Esophagus squamous epithelium (tissue), 5 donors: Measurements from ENCODE around the gene UBA3. TPM values are rescaled to one million over a fixed set of nuclear protein-coding genes. Genes with fewer than 3 reads are reported as not detected.
A peak's percentile ranks its signal among the peaks of the same experiment; 100 is the strongest.

ENCODE experiments used
- DNase-seq: peaks from one replicate; lab custom pipeline; 2025; lab: John Stamatoyannopoulos, UW
- H3K27ac ChIP-seq, 4 donors: fragments of 200-600 bp; sonication (generic); one replicate each; pipeline ENCODE4 v1.5.1; 2016 to 2019; ENCODE audit warnings: mild to moderate bottlenecking in 1 of 4
- H3K27me3 ChIP-seq, 4 donors: fragments of 200-600 bp; sonication (generic); 1 replicate in 3 of 4; 2 replicates in 1 of 4; pipeline versions ENCODE4 v1.5.1 to v1.6.0; 2017 to 2021; ENCODE audit warnings: antibody characterized with exemption in 1 of 4
- H3K36me3 ChIP-seq, 3 donors: fragments of 200-600 bp; sonication (generic); one replicate each; pipeline ENCODE4 v1.5.1; 2016 to 2019
- H3K4me1 ChIP-seq, 3 donors: fragments of 200-600 bp; sonication (generic); one replicate each; pipeline ENCODE4 v1.5.1; 2017 to 2019
- H3K4me3 ChIP-seq, 4 donors: fragments of 200-600 bp; sonication (generic); 1 replicate in 3 of 4; 2 replicates in 1 of 4; pipeline ENCODE4 v1.5.1; 2016 to 2019; ENCODE audit warnings: mild to moderate bottlenecking in 2 of 4, moderate library complexity in 1 of 4
- H3K9me3 ChIP-seq, 3 donors: fragments of 200-600 bp; sonication (generic); one replicate each; pipeline ENCODE4 v1.5.1; 2016 to 2019
- POLR2A ChIP-seq, 4 donors: fragments of 450-650 bp; IDR thresholded peaks; one replicate each; pipeline ENCODE4 v1.6.1; 2017; ENCODE audit warnings: antibody characterized with exemption in 4 of 4, mild to moderate bottlenecking in 4 of 4, moderate library complexity in 3 of 4
- WGBS, 2 donors: methylation state at CpG; one replicate each; pipeline ENCODE4 v1.1.5; 2018; 5-methylcytosine and 5-hydroxymethylcytosine counted together
- intact Hi-C: fragments of 100-400 bp; cut with DNase I; formaldehyde crosslinking; loops from one replicate; pipeline ENCODE4 v1.15.0; 2022
- total RNA-seq, 4 donors: library from RNA; depleted of rRNA; stranded (reverse); fragments of >200 nt; gene quantifications; one replicate each; pipeline ENCODE4 v1.1.0, GENCODE V29; 2016
- TF ChIP-seq, protein P1 (sequence below), 6 experiments: fragments of 450-650 bp in 4 of 6; fragments of 200-600 bp in 2 of 6; sonication (generic) in 2 of 6; IDR thresholded peaks; one replicate each; pipeline ENCODE4 v1.5.1; 2016 to 2019; ENCODE audit warnings: antibody characterized with exemption in 6 of 6, mild to moderate bottlenecking in 4 of 6, moderate library complexity in 4 of 6
- donor health status: DM: yes; HTN: yes; CAD: no.

UBA3 gene
- total RNA-seq, 4 donors from 2014 or later: 33.3 to 63.3 (median 52.7) TPM

GRCh38 chr3:69104586-69104985 lies 24.4 kb upstream of the UBA3 start:
- Histone ChIP-seq H3K4me1 (peaks cover 0 to 17% (median 0%) of the 10 kb centered on the region in 3 donors), H3K9me3 (no peaks in the 10 kb centered on the region), H3K27me3 (no peaks in the 10 kb centered on the region), H3K4me3 (no peak overlapping the region), H3K27ac (no peak overlapping the region), H3K36me3 (peaks cover 0 to 58% (median 18%) of the 10 kb centered on the region in 3 donors)
- TF ChIP-seq, protein P1, sequence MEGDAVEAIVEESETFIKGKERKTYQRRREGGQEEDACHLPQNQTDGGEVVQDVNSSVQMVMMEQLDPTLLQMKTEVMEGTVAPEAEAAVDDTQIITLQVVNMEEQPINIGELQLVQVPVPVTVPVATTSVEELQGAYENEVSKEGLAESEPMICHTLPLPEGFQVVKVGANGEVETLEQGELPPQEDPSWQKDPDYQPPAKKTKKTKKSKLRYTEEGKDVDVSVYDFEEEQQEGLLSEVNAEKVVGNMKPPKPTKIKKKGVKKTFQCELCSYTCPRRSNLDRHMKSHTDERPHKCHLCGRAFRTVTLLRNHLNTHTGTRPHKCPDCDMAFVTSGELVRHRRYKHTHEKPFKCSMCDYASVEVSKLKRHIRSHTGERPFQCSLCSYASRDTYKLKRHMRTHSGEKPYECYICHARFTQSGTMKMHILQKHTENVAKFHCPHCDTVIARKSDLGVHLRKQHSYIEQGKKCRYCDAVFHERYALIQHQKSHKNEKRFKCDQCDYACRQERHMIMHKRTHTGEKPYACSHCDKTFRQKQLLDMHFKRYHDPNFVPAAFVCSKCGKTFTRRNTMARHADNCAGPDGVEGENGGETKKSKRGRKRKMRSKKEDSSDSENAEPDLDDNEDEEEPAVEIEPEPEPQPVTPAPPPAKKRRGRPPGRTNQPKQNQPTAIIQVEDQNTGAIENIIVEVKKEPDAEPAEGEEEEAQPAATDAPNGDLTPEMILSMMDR (IDR thresholded peaks at IDR 0.05): no peak
- TF ChIP-seq POLR2A (IDR thresholded peaks at IDR 0.05): no peak
- intact Hi-C loops: no loop called here
- 75 to 79% methylated on average over 8 of the region's 8 CpGs for WGBS, 2 donors
- DNase-seq: no peak

GRCh38 chr3:69103123-69103522 lies 23.0 kb upstream of the UBA3 start:
- no peak overlapping the region for H3K4me3 ChIP-seq
- peaks cover 0 to 21% (median 0%) of the 10 kb centered on the region in 3 donors for H3K4me1 ChIP-seq
- 84 to 91% methylated on average over 3 of the region's 3 CpGs for WGBS, 2 donors
- no peaks in the 10 kb centered on the region for H3K27me3 ChIP-seq
- H3K36me3 ChIP-seq: peaks cover 0 to 62% (median 18%) of the 10 kb centered on the region in 3 donors
- no peak for TF ChIP-seq POLR2A (IDR thresholded peaks at IDR 0.05)
- TF ChIP-seq, protein P1 (IDR thresholded peaks at IDR 0.05): no peak
- H3K9me3 ChIP-seq: no peaks in the 10 kb centered on the region
- DNase-seq: no peak
- intact Hi-C loops: no loop called here
- no peak overlapping the region for H3K27ac ChIP-seq

GRCh38 chr3:69102384-69102783 lies 22.2 kb upstream of the UBA3 start:
- no peak for DNase-seq
- intact Hi-C loops: no loop called here
- Histone ChIP-seq H3K4me1 (peaks cover 3 to 28% (median 4%) of the 10 kb centered on the region in 3 donors), H3K27me3 (no peaks in the 10 kb centered on the region), H3K9me3 (no peaks in the 10 kb centered on the region), H3K4me3 (no peak overlapping the region), H3K27ac (no peak overlapping the region), H3K36me3 (peaks cover 0 to 62% (median 18%) of the 10 kb centered on the region in 3 donors)
- WGBS, 2 donors: 94 to 100% methylated on average over 1 to 4 of the region's 4 CpGs
- TF ChIP-seq, protein P1 (IDR thresholded peaks at IDR 0.05): no peak
- no peak for TF ChIP-seq POLR2A (IDR thresholded peaks at IDR 0.05)

GRCh38 chr3:69099576-69099975 lies 19.4 kb upstream of the UBA3 start:
- no peak overlapping the region for H3K27ac ChIP-seq
- H3K9me3 ChIP-seq: no peaks in the 10 kb centered on the region
- no peak overlapping the region for H3K4me3 ChIP-seq
- DNase-seq: no peak
- intact Hi-C loops: no loop called here
- TF ChIP-seq POLR2A (IDR thresholded peaks at IDR 0.05): no peak
- TF ChIP-seq, protein P1 (IDR thresholded peaks at IDR 0.05): no peak
- H3K27me3 ChIP-seq: no peaks in the 10 kb centered on the region
- peaks cover 0 to 57% (median 16%) of the 10 kb centered on the region in 3 donors for H3K36me3 ChIP-seq
- H3K4me1 ChIP-seq: peaks cover 5 to 47% (median 22%) of the 10 kb centered on the region in 3 donors
- WGBS, 2 donors: 83 to 97% methylated on average over 4 of the region's 4 CpGs

DNA sequence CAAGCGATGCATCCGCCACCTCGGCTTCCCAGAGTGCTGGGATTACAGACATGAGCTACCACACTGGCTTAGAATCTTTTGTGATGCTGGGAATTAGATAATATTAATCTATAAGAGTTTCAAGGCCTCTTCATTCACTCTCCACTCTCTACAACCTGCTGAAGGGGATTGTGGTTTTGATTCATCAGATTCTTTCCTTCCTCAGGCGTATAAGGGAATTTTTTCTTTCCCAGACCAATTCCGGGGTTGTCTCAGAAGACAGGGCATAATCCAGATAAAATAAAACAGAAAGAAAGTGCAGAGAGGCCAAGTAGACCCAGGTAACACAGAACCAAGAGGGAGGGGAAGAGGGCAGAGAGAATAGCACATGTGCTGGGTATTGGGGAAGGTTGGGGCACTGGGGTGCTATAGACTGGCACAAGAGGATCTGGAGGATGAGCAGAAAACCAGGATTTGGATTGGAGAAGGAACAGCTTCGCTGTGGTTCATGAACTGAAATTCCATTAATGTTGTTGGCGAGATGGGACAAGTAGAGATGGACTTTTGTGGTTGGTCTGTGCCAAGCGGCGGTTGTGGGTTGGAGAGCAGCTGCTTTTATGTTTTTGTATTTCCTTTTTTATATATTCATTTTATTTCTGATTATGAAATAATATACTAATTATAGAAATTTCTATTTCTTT lies 17.4 kb upstream of the UBA3 start:
- intact Hi-C loops: no loop called here
- peaks cover 19 to 68% (median 40%) of the 10 kb centered on the region in 3 donors for H3K4me1 ChIP-seq
- H3K4me3 ChIP-seq: no peak overlapping the region
- no peak for DNase-seq
- no peak for TF ChIP-seq POLR2A (IDR thresholded peaks at IDR 0.05)
- TF ChIP-seq, protein P1 (IDR thresholded peaks at IDR 0.05): no peak
- no peaks in the 10 kb centered on the region for H3K27me3 ChIP-seq
- WGBS, 2 donors: 65 to 68% methylated on average over 9 of the region's 9 CpGs
- peak overlapping the region in 1 of 4 donors; percentile 25 for H3K27ac ChIP-seq
- peaks cover 0 to 38% (median 8%) of the 10 kb centered on the region in 3 donors for H3K36me3 ChIP-seq
- H3K9me3 ChIP-seq: no peaks in the 10 kb centered on the region
